ENCODE results near the gene LRFN2. TPM values are rescaled to one million over a fixed set of nuclear protein-coding genes. Genes with fewer than 3 reads are reported as not detected.

The LRFN2 gene
- polyA plus RNA-seq, 3 donors, result not detected

DNA sequence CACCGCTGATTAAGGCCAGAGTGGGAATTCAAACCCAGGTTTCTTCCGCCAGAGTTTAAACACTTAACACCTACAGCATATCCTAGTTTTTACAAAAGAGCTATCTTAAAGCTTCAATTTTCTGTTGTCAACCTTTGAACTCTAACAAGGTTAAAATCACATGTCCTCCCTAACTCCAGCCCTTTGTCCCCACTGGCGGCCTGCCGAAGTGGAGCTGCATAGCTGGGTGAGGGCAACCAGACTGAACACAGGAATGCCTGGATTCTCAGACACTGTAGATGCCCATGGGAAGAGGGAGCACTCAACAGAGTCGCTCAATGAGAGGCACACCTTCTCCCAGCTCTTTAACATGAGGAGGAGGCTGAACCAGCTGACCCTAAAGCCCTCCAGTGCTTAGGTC lies 59.1 kb downstream of the LRFN2 start:
- H3K9me3 ChIP-seq (replicated peaks in 1 of 2; ENCODE audit: control insufficient read depth in 1 of 2, insufficient read depth in 1 of 2, low read length in 2 of 2), result no peaks in the 10 kb centered on the region
- intact Hi-C loops (cut with micrococcal nuclease), result no loop called here
- TF ChIP-seq, protein P1, sequence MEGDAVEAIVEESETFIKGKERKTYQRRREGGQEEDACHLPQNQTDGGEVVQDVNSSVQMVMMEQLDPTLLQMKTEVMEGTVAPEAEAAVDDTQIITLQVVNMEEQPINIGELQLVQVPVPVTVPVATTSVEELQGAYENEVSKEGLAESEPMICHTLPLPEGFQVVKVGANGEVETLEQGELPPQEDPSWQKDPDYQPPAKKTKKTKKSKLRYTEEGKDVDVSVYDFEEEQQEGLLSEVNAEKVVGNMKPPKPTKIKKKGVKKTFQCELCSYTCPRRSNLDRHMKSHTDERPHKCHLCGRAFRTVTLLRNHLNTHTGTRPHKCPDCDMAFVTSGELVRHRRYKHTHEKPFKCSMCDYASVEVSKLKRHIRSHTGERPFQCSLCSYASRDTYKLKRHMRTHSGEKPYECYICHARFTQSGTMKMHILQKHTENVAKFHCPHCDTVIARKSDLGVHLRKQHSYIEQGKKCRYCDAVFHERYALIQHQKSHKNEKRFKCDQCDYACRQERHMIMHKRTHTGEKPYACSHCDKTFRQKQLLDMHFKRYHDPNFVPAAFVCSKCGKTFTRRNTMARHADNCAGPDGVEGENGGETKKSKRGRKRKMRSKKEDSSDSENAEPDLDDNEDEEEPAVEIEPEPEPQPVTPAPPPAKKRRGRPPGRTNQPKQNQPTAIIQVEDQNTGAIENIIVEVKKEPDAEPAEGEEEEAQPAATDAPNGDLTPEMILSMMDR (IDR thresholded peaks at IDR 0.05), result no peak
- H3K36me3 Mint-ChIP-seq, result no peaks in the 10 kb centered on the region
- H3K27me3 Mint-ChIP-seq (ENCODE audit: low read depth in 3 of 3), result peaks cover 5 to 10% (median 8%) of the 10 kb centered on the region in 3 donors
- H2AFZ ChIP-seq (ENCODE audit: insufficient read depth, low read depth, low read length, poor library complexity, severe bottlenecking), result no peak overlapping the region
- H3K27me3 ChIP-seq (ENCODE audit: control insufficient read depth in 2 of 2, insufficient read depth in 2 of 2, low read length in 2 of 2), result no peaks in the 10 kb centered on the region
- H3K27ac Mint-ChIP-seq, result no peak overlapping the region
- H3K36me3 ChIP-seq (replicated peaks in 1 of 2; ENCODE audit: control insufficient read depth in 1 of 2, insufficient read depth in 2 of 2, low read length in 2 of 2), result no peaks in the 10 kb centered on the region
- no peak overlapping the region for H3K4me2 ChIP-seq (replicated peaks; ENCODE audit: extremely low read depth, low read length, poor library complexity, severe bottlenecking)
- no peak for DNase-seq
- H3K27ac ChIP-seq (ENCODE audit: low read depth in 1 of 2, low read length in 2 of 2), result no peak overlapping the region
- H3K79me2 ChIP-seq (ENCODE audit: insufficient read depth, low read length), result no peaks in the 10 kb centered on the region
- 100% methylated on average over 3 of the region's 5 CpGs for WGBS (ENCODE audit: insufficient coverage)
- no peak overlapping the region for H3K4me3 Mint-ChIP-seq
- no peak overlapping the region for H3K9ac ChIP-seq (ENCODE audit: insufficient read depth, low read length, poor library complexity, severe bottlenecking)
- no peak overlapping the region for H3K4me3 ChIP-seq (replicated peaks in 1 of 3; ENCODE audit: low read depth in 2 of 3, low read length in 3 of 3)
- no peaks in the 10 kb centered on the region for H3K4me1 Mint-ChIP-seq
- H3K4me1 ChIP-seq (ENCODE audit: control insufficient read depth in 1 of 2, insufficient read depth in 2 of 2, low read length in 2 of 2), result no peaks in the 10 kb centered on the region
- H3K9me3 Mint-ChIP-seq, result no peaks in the 10 kb centered on the region
- H4K20me1 ChIP-seq (ENCODE audit: insufficient read depth, low read length), result no peaks in the 10 kb centered on the region

DNA sequence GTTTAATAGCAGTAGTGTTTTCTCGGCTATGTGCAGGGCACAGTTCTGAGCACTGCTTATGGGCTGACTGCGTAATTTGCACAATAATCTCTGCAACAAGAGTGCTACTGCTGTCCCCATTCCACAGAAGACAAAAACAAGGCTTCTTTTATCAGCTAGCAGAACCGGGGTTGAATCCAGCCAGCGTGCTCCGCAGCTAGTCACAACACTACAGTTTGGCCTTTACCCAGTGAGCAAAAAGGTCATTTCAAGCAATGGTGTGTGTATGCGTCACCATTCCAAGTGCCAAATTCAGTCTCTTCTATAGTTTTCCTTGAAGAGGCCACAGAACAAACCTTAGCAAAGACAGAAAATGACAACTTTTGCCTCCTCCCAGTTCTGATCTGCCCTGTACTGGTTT lies 61.1 kb downstream of the LRFN2 start:
- H3K27me3 ChIP-seq (ENCODE audit: control insufficient read depth in 2 of 2, insufficient read depth in 2 of 2, low read length in 2 of 2), result no peaks in the 10 kb centered on the region
- no peak overlapping the region for H3K9ac ChIP-seq (ENCODE audit: insufficient read depth, low read length, poor library complexity, severe bottlenecking)
- H2AFZ ChIP-seq (ENCODE audit: insufficient read depth, low read depth, low read length, poor library complexity, severe bottlenecking), result no peak overlapping the region
- no peaks in the 10 kb centered on the region for H3K79me2 ChIP-seq (ENCODE audit: insufficient read depth, low read length)
- H3K4me1 Mint-ChIP-seq, result no peaks in the 10 kb centered on the region
- no peak overlapping the region for H3K4me2 ChIP-seq (replicated peaks; ENCODE audit: extremely low read depth, low read length, poor library complexity, severe bottlenecking)
- no peaks in the 10 kb centered on the region for H3K4me1 ChIP-seq (ENCODE audit: control insufficient read depth in 1 of 2, insufficient read depth in 2 of 2, low read length in 2 of 2)
- peaks cover 6 to 11% (median 10%) of the 10 kb centered on the region in 3 donors for H3K27me3 Mint-ChIP-seq (ENCODE audit: low read depth in 3 of 3)
- no peaks in the 10 kb centered on the region for H3K36me3 ChIP-seq (replicated peaks in 1 of 2; ENCODE audit: control insufficient read depth in 1 of 2, insufficient read depth in 2 of 2, low read length in 2 of 2)
- no peak for DNase-seq
- intact Hi-C loops (cut with micrococcal nuclease), result no loop called here
- no peaks in the 10 kb centered on the region for H3K36me3 Mint-ChIP-seq
- H3K4me3 Mint-ChIP-seq, result no peak overlapping the region
- WGBS (ENCODE audit: insufficient coverage), result 88% methylated on average over 4 of the region's 6 CpGs
- no peak overlapping the region for H3K4me3 ChIP-seq (replicated peaks in 1 of 3; ENCODE audit: low read depth in 2 of 3, low read length in 3 of 3)
- no peak overlapping the region for H3K27ac Mint-ChIP-seq
- no peaks in the 10 kb centered on the region for H3K9me3 ChIP-seq (replicated peaks in 1 of 2; ENCODE audit: control insufficient read depth in 1 of 2, insufficient read depth in 1 of 2, low read length in 2 of 2)
- no peaks in the 10 kb centered on the region for H3K9me3 Mint-ChIP-seq
- TF ChIP-seq, protein P1 (IDR thresholded peaks at IDR 0.05), result no peak
- H3K27ac ChIP-seq (ENCODE audit: low read depth in 1 of 2, low read length in 2 of 2), result no peak overlapping the region
- no peaks in the 10 kb centered on the region for H4K20me1 ChIP-seq (ENCODE audit: insufficient read depth, low read length)

Measured in CD14-positive monocyte (primary cell).